ENCODE data around the gene HKDC1.
"Not testable (repeated sequence)": the region's sequence is repeated elsewhere in the genome, so short reads cannot be mapped to it uniquely, and the experiment has no call there.

HKDC1 gene

DNA sequence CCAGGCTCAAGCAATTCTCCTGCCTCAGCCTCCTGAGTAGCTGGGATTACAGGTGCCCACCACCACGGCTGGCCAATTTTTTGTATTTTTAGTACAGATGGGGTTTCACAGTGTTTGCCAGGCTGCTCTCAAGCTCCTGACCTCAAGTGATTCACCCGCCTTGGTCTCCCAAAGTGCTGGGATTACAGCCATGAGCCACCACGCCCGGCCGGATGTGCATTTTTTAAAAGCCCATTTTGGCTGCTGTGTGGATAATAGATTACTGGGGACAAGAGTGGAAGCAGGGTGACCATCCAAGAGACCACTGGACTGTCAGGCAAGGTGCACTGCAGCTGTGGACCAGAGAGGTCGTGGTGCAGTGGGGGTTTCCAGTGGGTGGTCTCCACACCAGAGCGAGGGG lies 21.4 kb downstream of the HKDC1 start:
- peak; percentile 61 for DNase-seq (ENCODE audit: low read depth)

DNA sequence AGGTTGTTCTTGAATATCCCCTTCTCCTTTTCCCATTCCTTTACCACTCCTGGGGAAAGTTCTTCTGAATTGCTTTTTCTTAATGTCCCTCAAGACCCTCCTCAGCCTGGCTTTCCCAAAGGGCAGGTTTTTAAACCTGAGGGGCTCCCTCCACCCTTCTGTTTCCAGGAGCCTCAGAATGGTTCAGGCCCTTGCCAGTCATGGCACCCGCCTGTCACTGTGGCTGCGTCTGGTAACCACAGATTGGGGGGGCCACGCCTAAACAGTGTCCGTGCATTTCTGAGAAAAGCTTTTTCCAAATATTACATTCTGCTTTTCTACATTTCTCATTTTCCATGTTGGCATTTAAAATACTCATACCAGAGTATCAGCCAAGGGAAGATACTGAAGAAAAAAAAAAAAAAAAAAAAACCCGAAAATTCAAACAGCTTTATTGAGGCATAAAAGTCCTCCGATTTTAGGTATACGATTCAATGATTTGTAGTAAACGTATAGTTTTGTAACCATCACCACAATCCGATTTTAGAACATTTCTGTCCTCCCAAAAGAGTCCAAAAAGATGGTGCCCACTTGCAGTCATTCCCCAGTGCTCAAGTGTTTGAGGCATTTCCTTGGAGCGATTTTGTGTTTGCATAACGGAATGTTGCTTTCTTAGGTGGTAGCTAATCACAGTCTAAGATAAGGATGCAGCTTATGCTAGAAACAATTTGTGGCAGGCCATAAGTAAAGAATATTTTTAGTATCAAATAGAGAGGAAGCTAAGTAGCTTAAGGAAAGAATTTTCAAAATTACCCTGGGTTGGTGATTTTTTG lies 22.1 kb downstream of the HKDC1 start:
- no peak for DNase-seq (ENCODE audit: low read depth)

DNA sequence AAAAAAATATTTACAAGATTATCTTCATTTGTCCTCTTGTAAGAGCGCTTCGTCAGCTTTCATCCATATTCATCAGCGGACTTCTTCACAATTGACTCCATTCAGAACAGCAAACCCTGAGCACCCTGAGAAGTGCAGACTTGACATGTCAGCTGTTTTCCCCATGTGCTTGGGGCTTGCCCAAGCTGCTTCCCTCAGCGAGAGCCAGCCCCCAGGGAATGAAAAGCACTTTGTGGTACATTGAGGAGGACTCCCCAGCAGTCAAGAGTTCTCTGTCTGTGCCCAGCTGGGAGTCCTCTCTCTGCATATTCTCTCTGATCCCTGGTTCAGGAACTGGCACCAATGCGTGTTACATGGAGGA lies 22.7 kb downstream of the HKDC1 start:
- DNase-seq (ENCODE audit: low read depth) = no peak

DNA sequence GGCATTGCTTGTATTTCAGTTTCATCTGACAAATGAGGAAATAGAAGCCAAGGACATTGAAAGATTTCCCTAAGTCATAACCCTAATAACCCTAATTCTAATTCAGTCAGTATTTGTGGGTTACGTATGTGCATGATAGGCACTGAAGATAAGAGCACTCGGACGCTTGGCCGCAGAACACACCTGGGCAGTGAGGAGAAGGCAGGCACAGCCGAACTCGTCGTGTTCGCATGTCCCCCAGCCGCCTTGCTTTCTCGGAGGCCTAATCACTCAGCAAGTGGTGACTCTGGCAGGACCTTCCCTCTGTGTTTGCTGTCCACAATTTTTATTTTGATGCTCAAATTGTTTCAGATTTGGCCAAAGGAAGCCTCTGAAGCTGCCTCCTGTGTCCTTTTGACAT lies 23.7 kb downstream of the HKDC1 start:
- no peak for DNase-seq (ENCODE audit: low read depth)

DNA sequence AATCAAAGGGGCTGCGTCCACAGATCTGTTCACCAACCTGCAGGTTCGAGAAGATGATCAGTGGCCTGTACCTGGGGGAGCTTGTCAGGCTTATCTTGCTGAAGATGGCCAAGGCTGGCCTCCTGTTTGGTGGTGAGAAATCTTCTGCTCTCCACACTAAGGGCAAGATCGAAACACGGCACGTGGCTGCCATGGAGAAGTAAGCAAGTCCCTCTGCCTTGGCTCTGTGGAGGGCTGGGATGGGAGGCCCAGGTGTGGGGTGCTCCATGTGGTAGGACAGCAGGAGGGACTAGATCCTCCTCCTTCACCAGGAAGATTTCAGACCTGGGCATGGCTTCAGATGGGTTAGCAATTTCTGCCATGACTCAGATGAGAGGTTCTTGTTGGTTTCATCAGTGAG lies 25.9 kb downstream of the HKDC1 start:
- DNase-seq (ENCODE audit: low read depth) = no peak

DNA sequence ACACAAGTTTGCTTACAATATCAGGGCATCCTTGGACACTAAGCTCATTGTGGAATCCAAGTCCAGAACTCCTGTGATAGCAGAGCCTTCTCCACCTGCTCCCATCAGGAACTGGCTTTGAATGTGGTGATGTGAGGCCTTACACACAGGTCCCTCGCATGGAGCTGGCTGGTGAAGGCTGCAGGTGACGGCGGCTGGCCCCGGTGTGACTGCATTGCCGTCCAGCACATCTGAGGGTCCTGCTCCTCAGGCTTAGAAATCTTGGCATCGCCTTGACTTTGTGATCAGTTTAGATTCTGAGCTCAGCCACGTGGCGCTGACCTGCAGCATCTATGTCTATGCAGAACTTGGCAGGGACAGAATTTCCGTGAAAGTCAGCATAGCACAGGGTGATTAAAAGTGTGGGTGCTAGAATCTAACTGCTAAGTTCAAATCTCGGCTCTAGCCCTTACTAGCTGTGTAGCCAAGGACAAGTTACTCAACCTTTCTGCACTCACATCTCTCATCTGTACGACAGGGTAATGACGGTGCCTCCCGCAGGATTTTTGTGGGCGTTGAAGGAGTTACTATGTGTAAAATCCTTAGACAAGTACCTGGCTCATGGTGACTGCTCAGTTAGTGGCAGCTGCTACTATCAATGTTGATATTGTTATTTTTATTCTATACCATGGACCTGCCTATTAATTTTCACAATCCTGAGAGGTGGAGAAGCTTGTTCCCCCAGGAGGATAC lies 26.6 kb downstream of the HKDC1 start:
- DNase-seq (ENCODE audit: low read depth) = no peak

DNA sequence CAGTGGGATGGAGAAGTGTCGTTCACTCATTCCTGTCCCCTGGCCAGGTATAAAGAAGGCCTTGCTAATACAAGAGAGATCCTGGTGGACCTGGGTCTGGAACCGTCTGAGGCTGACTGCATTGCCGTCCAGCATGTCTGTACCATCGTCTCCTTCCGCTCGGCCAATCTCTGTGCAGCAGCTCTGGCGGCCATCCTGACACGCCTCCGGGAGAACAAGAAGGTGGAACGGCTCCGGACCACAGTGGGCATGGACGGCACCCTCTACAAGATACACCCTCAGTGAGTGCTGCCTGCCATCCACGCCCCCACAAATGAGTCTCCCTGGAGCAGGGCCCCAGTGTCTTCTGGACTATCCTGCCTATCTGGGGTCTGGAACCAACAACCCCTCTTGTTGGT lies 27.2 kb downstream of the HKDC1 start:
- no peak for DNase-seq (ENCODE audit: low read depth)

DNA sequence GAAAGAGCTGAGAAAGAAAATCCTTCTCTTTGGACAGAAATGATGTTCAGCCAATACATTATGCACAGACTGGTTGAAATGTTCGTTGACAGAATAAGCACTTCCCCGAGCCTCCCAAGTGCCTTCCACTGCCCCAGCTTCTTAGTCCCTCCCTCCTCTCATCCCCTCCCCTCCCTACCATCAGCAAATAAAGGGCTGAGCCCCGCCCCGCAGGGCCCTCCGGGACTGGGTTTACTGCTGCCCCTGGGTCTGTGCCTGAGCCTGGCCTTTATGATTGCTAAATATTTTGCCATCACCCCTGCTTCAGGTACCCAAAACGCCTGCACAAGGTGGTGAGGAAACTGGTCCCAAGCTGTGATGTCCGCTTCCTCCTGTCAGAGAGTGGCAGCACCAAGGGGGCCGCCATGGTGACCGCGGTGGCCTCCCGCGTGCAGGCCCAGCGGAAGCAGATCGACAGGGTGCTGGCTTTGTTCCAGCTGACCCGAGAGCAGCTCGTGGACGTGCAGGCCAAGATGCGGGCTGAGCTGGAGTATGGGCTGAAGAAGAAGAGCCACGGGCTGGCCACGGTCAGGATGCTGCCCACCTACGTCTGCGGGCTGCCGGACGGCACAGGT lies 28.1 kb downstream of the HKDC1 start:
- no peak for DNase-seq (ENCODE audit: low read depth)

DNA sequence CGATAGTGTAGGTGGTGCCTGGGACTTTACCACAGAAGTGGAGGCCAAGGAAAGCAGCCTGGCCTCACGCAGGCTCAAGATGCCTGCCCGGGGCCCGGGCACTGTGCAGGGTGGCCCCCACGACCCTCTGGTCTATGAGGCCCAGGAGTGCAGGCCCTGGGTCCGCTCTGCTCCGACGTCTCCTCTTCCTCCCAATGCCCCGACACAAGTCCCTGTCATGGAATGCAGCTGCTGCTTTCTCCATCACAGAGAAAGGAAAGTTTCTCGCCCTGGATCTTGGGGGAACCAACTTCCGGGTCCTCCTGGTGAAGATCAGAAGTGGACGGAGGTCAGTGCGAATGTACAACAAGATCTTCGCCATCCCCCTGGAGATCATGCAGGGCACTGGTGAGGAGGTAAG lies 29.9 kb downstream of the HKDC1 start:
- no peak for DNase-seq (ENCODE audit: low read depth)

DNA sequence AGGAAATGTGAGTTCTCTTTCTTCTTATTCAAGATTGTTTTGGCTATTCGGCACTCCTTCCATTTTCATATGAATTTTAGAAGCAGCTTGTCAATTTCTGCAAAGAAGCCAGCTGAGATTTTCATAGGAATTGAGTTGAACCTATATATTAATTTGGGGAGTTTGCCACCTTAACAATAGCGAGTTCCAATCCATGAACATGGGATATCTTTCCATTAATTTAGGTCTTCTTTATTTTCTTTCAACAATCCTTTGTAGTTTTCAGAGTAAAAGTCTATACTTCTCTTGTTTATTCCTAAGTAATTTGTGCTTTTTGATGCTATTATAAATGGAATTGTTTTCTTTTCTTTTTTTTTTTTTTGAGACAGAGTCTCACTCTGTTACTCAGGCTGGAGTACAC lies 31.3 kb downstream of the HKDC1 start:
- not testable (repeated sequence) for DNase-seq (ENCODE audit: low read depth)

DNA sequence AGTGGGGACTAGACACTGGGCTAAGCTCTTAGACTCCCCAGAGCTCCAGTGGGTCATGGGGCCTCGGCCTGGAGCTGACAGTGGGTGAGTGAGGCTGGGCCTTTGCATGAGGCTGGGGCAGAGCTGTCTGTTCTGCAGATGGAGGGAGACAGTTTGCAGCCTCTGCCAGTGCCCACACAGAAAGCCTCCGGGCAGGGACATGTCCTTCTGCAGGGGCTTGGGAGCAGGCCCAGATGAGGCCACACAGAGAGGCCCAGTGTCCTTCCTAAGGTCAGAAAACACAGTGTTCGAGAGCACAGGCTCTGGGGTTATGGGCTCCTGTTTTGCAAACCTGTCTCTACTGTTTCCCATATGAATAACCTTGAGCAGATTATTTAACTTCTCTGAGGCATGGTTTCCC lies 33.0 kb downstream of the HKDC1 start:
- DNase-seq (ENCODE audit: low read depth) = no peak

DNA sequence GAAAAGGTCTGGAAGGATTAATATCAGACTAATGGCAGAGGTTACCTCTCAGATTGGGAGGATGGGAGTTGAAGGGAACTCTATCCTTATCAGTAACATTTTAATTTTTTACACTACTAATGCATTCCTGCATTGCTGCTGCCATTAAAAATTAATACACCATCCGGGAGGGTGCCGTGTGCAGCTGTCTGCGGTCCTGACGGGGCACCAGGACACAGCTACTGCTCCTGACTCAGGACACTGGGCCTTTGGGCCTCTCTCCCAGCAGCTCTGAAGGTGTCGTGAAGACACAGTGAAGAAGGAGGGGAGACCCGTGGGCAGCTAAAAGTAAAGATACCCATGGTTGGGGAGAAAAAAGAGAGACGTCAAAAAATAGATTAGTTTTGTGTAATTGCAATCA lies 34.7 kb downstream of the HKDC1 start:
- DNase-seq (ENCODE audit: low read depth) = no peak

DNA sequence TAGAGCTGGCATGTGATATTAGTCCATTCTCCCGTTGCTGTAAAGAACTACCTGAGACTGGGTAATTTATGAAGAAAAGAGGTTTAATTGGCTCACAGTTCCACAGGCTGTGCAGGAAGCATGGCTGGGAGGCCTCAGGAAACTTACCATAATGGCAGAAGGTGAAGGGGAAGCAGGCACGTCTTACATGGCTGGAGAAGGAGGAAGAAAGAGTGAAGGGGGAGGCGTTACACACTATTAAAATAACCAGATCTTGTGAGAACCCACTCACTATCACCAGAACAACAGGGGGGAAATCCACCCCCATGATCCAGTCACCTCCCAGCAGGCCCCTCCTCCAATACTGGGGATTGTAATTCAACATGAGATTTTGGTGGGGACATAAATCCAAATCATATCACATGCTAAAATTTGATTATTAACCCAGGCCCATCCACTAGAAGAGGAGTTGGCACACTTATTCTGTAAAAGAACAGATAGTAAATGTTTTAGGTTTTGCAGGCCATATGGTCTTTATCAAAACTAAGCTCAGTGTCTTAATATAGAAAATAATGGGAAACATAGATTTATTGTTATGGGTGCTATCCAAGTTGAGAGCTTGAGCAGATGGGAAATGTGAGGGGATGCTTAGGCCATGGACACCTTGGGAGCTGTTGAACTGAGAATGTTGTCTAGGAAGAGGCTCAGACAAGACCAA lies 39.6 kb downstream of the HKDC1 start:
- no peak for DNase-seq (ENCODE audit: low read depth)

DNA sequence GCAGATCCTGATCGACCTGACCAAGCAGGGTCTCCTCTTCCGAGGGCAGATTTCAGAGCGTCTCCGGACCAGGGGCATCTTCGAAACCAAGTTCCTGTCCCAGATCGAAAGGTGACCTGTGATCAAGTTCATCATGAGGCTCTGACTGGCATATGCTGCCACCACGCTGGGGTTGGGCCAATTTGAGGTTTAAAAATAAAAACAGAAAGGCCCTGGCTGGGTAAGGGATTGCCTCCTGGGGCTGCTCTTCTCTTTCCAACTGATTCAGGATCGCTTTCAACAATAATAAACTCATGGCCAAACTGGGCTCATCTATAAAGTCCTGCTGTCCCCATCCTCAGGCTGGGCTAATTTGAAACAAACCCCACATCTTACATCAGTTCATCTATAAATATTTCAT lies 41.1 kb downstream of the HKDC1 start:
- no peak for DNase-seq (ENCODE audit: low read depth)

DNA sequence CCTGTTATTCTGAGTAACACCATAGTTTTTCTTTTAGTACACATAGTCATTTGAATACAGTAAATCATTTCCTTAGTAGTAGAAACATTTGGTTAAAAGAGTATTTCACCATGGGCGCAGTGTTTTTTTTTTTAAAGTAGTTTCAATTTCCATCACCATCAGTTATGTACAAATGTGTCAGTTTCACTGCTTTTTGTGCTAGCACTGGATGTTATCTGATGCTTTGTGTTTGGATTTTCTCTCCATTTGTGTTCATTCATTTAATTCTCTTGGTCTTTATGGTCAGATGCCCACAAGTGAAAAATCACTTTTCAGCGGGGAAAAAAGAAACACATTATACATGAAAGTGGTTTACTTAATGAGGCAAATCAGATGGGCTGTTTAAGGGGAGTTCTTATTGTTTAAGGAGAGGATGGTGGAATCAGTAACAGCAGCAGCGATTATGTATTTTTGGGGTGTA lies 42.2 kb downstream of the HKDC1 start:
- DNase-seq (ENCODE audit: low read depth) = no peak

DNA sequence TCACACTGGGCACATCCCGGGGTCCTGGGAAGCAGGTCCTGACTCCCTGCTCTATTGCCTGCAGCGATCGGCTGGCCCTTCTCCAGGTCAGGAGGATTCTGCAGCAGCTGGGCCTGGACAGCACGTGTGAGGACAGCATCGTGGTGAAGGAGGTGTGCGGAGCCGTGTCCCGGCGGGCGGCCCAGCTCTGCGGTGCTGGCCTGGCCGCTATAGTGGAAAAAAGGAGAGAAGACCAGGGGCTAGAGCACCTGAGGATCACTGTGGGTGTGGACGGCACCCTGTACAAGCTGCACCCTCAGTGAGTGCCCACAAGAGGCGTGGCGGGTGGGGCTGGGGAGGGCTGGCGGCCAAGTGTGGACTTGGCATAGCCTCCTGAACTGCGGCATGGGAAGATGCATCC lies 45.4 kb downstream of the HKDC1 start:
- no peak for DNase-seq (ENCODE audit: low read depth)

DNA sequence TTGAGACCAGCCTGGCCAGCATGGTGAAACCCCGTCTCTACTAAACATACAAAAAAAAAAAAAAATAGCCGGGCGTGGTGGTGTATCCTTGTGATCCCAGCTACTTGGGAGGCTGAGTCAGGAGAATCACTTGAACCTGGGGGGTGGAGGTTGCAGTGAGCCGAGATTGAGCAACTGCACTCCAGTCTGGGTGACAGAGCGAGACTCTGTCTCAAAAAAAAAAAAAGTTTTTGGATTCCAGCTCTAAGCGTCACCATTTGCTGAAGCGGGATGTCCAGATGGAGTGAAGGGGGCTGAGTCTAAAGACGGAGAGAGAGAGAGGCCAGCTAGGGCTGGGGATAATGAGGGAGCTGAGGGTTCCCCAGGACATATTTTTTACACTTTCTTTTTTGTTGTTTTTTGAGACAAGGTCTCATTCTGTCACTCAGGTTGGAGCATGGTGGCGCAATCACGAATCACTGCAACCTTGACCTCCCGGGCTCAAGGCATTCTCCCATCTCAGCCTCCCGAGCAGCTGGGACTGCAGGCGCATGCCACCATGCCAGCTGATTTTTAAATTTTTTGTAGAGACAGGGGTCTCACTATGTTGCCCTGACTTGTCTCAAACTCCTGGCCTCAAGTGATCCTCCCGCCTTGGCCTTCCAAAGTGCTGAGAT lies 48.8 kb downstream of the HKDC1 start:
- no peak for DNase-seq (ENCODE audit: low read depth)

DNA sequence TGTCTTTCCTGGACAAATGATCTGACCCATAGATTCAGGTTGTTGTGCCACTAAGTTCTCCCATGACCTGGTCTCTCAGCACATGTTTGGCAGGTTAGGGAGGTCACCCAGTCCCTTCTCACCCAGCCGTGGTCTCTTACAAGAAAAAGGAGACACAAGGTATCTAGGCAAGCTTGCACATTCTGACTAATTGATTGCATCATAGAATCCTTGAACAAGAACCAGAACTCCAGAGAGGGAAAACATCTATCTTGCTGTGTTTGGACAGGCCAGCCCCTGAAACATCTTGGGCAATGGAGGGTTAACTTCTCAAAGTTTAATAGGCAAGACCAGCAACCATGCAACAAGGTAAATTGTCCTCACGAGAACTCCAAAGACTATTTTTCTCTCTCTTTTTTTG lies 49.6 kb downstream of the HKDC1 start:
- peak; percentile 6 for DNase-seq (ENCODE audit: low read depth)

DNA sequence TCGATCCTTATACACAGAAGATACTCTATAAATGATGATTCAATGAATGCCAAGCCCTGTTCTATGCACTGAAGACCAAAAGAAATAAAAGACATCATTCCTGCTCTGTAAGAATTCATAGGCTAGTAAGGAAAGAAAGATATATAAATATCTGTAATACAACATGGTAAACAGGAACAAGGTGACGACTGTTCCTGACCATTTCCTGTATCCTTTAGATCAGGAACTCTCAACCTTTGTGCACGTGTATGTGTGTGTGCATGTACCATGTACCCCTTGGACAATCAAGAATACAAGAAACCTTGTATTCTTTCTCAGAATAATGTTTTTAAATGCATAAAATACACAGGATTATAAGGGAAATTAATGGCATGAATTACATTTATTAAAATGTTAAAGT lies 50.9 kb downstream of the HKDC1 start:
- DNase-seq (ENCODE audit: low read depth) = no peak

DNA sequence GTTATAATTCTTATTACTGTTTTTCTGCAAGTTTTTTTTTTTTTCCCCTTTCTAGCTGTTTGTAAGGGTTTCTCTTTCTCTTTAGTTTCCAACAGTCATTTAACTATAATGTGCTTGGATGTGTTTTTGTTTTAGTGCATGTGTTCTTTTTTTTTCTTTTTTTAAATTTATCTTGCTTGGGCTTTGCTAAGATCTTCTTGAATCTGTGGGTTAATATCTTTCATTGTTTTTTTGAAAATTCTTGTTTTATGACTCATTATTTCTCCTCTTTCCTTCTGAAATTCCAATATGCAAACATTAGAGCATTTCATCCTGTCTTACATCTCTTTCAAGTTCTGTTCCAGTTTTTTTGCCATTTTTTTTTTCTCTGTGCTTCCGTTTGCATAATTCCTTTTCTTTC lies 52.5 kb downstream of the HKDC1 start:
- DNase-seq (ENCODE audit: low read depth) = no peak

DNA sequence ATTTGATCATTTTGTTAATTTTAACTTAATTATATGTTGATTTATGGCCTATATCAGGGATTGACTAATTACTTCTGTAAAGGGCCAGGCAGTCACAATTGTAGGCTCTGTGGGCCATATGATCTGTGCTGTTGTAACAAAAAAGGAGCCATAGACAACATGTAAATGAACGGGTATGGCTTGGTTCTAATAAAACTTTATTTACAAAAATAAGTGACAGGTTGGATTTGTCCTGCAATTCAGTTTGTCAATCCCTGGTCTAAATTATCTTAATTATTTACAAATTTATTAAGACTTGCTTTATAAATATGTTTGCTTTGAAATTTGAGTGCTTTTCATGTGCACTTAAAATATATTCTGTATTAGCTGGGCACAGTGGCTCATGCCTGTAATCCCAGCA lies 55.3 kb downstream of the HKDC1 start:
- no peak for DNase-seq (ENCODE audit: low read depth)

DNA sequence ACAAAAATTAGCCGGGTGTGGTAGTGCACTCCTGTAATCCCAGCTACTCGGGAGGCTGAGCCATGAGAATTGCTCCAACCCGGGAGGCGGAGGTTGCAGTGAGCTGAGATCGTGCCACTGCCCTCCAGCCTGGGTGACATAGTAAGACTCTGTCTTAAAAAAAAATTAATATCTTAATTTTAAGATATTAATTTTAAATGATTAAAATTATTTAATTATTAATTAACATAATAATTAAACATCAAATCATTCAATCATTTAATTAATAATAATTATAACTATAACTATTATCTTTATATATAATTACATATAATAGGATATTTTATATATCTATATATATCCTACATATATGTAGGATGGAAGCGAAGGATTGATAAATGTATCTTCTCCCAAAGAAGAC lies 56.4 kb downstream of the HKDC1 start:
- no peak for DNase-seq (ENCODE audit: low read depth)
